Measurements from ENCODE around the gene RHEBL1.
A peak's percentile ranks its signal among the peaks of the same experiment; 100 is the strongest.
"Not testable (repeated sequence)": the region's sequence is repeated elsewhere in the genome, so short reads cannot be mapped to it uniquely, and the experiment has no call there.

RHEBL1 gene

GRCh38 chr12:49089821-49090773 is 20.3 kb upstream of the RHEBL1 start:
- no peak for DNase-seq (ENCODE audit: low read depth)

- DNase-seq (ENCODE audit: low read depth), result no peak
Observed at GRCh38 chr12:49088932-49089330, 19.2 kb upstream of the RHEBL1 start.

- peak; percentile 58 for DNase-seq (ENCODE audit: low read depth)
Observed at GRCh38 chr12:49088150-49088931, 18.6 kb upstream of the RHEBL1 start.

- DNase-seq (ENCODE audit: low read depth), result no peak
Observed at GRCh38 chr12:49086116-49086515, 16.3 kb upstream of the RHEBL1 start.

- no peak for DNase-seq (ENCODE audit: low read depth)
Observed at GRCh38 chr12:49084438-49084837, 14.7 kb upstream of the RHEBL1 start.

- no peak for DNase-seq (ENCODE audit: low read depth)
Observed at GRCh38 chr12:49079793-49080192, 10.0 kb upstream of the RHEBL1 start.

GRCh38 chr12:49070971-49071370 is 1.2 kb upstream of the RHEBL1 start:
- DNase-seq (ENCODE audit: low read depth), result no peak

GRCh38 chr12:49068879-49069506 is 786 bp downstream of the RHEBL1 start:
- no peak for DNase-seq (ENCODE audit: low read depth)

- DNase-seq (ENCODE audit: low read depth), result no peak
Observed at GRCh38 chr12:49066120-49066519, 3.7 kb downstream of the RHEBL1 start.

GRCh38 chr12:49064767-49065152 is 5.0 kb downstream of the RHEBL1 start:
- no peak for DNase-seq (ENCODE audit: low read depth)

GRCh38 chr12:49061916-49062315 is 7.9 kb downstream of the RHEBL1 start:
- DNase-seq (ENCODE audit: low read depth), result not testable (repeated sequence)

GRCh38 chr12:49061157-49061650 is 8.6 kb downstream of the RHEBL1 start:
- no peak for DNase-seq (ENCODE audit: low read depth)

- DNase-seq (ENCODE audit: low read depth), result peak; percentile 82
Observed at GRCh38 chr12:49060237-49061156, 9.3 kb downstream of the RHEBL1 start, which contains the start of gene KMT2D. KMT2D (minus strand) TSS chr12:49060794; CDS start chr12:49055324, 5,470 bp downstream.

GRCh38 chr12:49059299-49060171 is 10.2 kb downstream of the RHEBL1 start:
- DNase-seq (ENCODE audit: low read depth), result no peak

GRCh38 chr12:49059045-49059298 is 10.8 kb downstream of the RHEBL1 start:
- DNase-seq (ENCODE audit: low read depth), result no peak

GRCh38 chr12:49058366-49059044 is 11.3 kb downstream of the RHEBL1 start:
- no peak for DNase-seq (ENCODE audit: low read depth)

GRCh38 chr12:49057888-49058287 is 11.9 kb downstream of the RHEBL1 start:
- DNase-seq (ENCODE audit: low read depth), result no peak

GRCh38 chr12:49055978-49056754 is 13.6 kb downstream of the RHEBL1 start:
- DNase-seq (ENCODE audit: low read depth), result no peak

- no peak for DNase-seq (ENCODE audit: low read depth)
Observed at GRCh38 chr12:49055092-49055491, 14.7 kb downstream of the RHEBL1 start.

Measured in stimulated activated CD8-positive, alpha-beta memory T cell treated with anti-CD3 and anti-CD28 coated beads, Interleukin-12 subunit alpha, Interleukin-12 subunit beta, amount 100 ng/mL, for 1 hour (primary cell).